Breast epithelium (tissue), 4 donors: ENCODE measurements around the gene ROBO2. TPM values are rescaled to one million over a fixed set of nuclear protein-coding genes. Genes with fewer than 3 reads are reported as not detected.

Source experiments
- DNase-seq, 2 donors: peaks; one replicate each; pipeline ENCODE4 v3.0.0-alpha.2; 2019; ENCODE audit warnings: low spot score in 2 of 2
- H3K27ac ChIP-seq, 2 donors: fragments of 200-600 bp; sonication (generic) in 1 of 2; one replicate each; pipeline ENCODE4 v1.5.1; 2016 to 2019; ENCODE audit warnings: mild to moderate bottlenecking in 1 of 2
- H3K27me3 ChIP-seq, 2 donors: fragments of 200-600 bp; sonication (generic) in 1 of 2; one replicate each; pipeline versions ENCODE4 v1.5.1 to v1.6.0; 2017 to 2019; ENCODE audit warnings: control low read depth in 1 of 2, mild to moderate bottlenecking in 1 of 2
- H3K36me3 ChIP-seq: fragments of 200-600 bp; one replicate; pipeline ENCODE4 v1.5.1; 2019
- H3K4me1 ChIP-seq, 2 donors: fragments of 200-600 bp; sonication (generic); one replicate each; pipeline ENCODE4 v1.5.1; 2016 to 2019; ENCODE audit warnings: control low read depth in 1 of 2
- H3K4me3 ChIP-seq, 3 donors: fragments of 200-600 bp; sonication (generic); 1 replicate in 2 of 3; 2 replicates in 1 of 3; pipeline ENCODE4 v1.5.1; 2016 to 2019; ENCODE audit warnings: mild to moderate bottlenecking in 3 of 3, moderate library complexity in 2 of 3
- H3K9me3 ChIP-seq, 2 donors: fragments of 200-600 bp; sonication (generic) in 1 of 2; one replicate each; pipeline ENCODE4 v1.5.1; 2016 to 2019; ENCODE audit warnings: control low read depth in 1 of 2
- CTCF ChIP-seq, 3 donors: fragments of 450-650 bp; IDR thresholded peaks; one replicate each; pipeline ENCODE4 v1.5.1; 2016 to 2017; ENCODE audit warnings: antibody characterized with exemption in 3 of 3, mild to moderate bottlenecking in 3 of 3, moderate library complexity in 3 of 3
- POLR2A ChIP-seq: fragments of 450-650 bp; IDR thresholded peaks from one replicate; pipeline ENCODE4 v1.6.1; 2016; ENCODE audit warnings: antibody characterized with exemption, mild to moderate bottlenecking, moderate library complexity
- POLR2AphosphoS5 ChIP-seq, 3 donors: sonication (generic); formaldehyde crosslinking; IDR thresholded peaks; one replicate each; pipeline ENCODE4 v1.6.1; 2017; ENCODE audit warnings: antibody characterized with exemption in 3 of 3
- intact Hi-C: fragments of 100-400 bp; cut with DNase I; formaldehyde crosslinking; loops from one replicate; pipeline ENCODE4 v1.15.1; 2023; ENCODE audit warnings: low total_unique reads
- total RNA-seq, 3 donors: library from RNA; depleted of rRNA; stranded (reverse); fragments of >200 nt; gene quantifications; one replicate each; pipeline ENCODE4 v1.1.0, GENCODE V29; 2016

The ROBO2 gene
- total RNA-seq, 3 donors from 2014 or later, result 0.98 to 1.4 (median 1.3) TPM

GRCh38 chr3:77296527-77296926 is 256.6 kb downstream of the ROBO2 start:
- no peaks in the 10 kb centered on the region for H3K4me1 ChIP-seq
- DNase-seq, result no peak
- H3K36me3 ChIP-seq, result no peaks in the 10 kb centered on the region
- H3K9me3 ChIP-seq, result no peaks in the 10 kb centered on the region
- H3K27ac ChIP-seq, result no peak overlapping the region
- TF ChIP-seq POLR2AphosphoS5 (IDR thresholded peaks at IDR 0.05), result no peak
- no peak for TF ChIP-seq POLR2A
- no peak for TF ChIP-seq CTCF (IDR thresholded peaks at IDR 0.05)
- H3K27me3 ChIP-seq, result no peaks in the 10 kb centered on the region
- H3K4me3 ChIP-seq, result no peak overlapping the region
- intact Hi-C loops, result no loop called here

- DNase-seq, result no peak
- no peaks in the 10 kb centered on the region for H3K4me1 ChIP-seq
- no peaks in the 10 kb centered on the region for H3K9me3 ChIP-seq
- TF ChIP-seq POLR2A (no peak), CTCF (IDR thresholded peaks at IDR 0.05) (no peak), POLR2AphosphoS5 (IDR thresholded peaks at IDR 0.05) (no peak)
- no peaks in the 10 kb centered on the region for H3K36me3 ChIP-seq
- H3K4me3 ChIP-seq, result no peak overlapping the region
- H3K27me3 ChIP-seq, result no peaks in the 10 kb centered on the region
- H3K27ac ChIP-seq, result no peak overlapping the region
- intact Hi-C loops, result no loop called here
Observed at GRCh38 chr3:77298417-77298816, 258.5 kb downstream of the ROBO2 start.

- H3K4me1 ChIP-seq, result no peaks in the 10 kb centered on the region
- H3K27ac ChIP-seq, result no peak overlapping the region
- no peaks in the 10 kb centered on the region for H3K36me3 ChIP-seq
- H3K27me3 ChIP-seq, result no peaks in the 10 kb centered on the region
- TF ChIP-seq CTCF (IDR thresholded peaks at IDR 0.05) (no peak), POLR2AphosphoS5 (IDR thresholded peaks at IDR 0.05) (no peak), POLR2A (no peak)
- H3K9me3 ChIP-seq, result no peaks in the 10 kb centered on the region
- H3K4me3 ChIP-seq, result no peak overlapping the region
- DNase-seq, result no peak
- intact Hi-C loops, result no loop called here
Observed at GRCh38 chr3:77303955-77304699, 264.2 kb downstream of the ROBO2 start.

- TF ChIP-seq CTCF (IDR thresholded peaks at IDR 0.05), result no peak
- no peak for TF ChIP-seq POLR2AphosphoS5 (IDR thresholded peaks at IDR 0.05)
- no peak for TF ChIP-seq POLR2A
- no peak for DNase-seq
- intact Hi-C loops, result no loop called here
- no peaks in the 10 kb centered on the region for H3K4me1 ChIP-seq
- H3K27me3 ChIP-seq, result no peaks in the 10 kb centered on the region
- H3K9me3 ChIP-seq, result no peaks in the 10 kb centered on the region
- no peaks in the 10 kb centered on the region for H3K36me3 ChIP-seq
- H3K27ac ChIP-seq, result no peak overlapping the region
- H3K4me3 ChIP-seq, result no peak overlapping the region
Observed at GRCh38 chr3:77304700-77305021, 264.8 kb downstream of the ROBO2 start.

GRCh38 chr3:77309460-77309859 is 269.6 kb downstream of the ROBO2 start:
- intact Hi-C loops, result no loop called here
- TF ChIP-seq POLR2A (no peak), POLR2AphosphoS5 (IDR thresholded peaks at IDR 0.05) (no peak), CTCF (IDR thresholded peaks at IDR 0.05) (no peak)
- Histone ChIP-seq H3K4me3 (no peak overlapping the region), H3K36me3 (no peaks in the 10 kb centered on the region), H3K4me1 (no peaks in the 10 kb centered on the region), H3K27ac (no peak overlapping the region), H3K27me3 (no peaks in the 10 kb centered on the region), H3K9me3 (no peaks in the 10 kb centered on the region)
- DNase-seq, result no peak
